GM23338 (cell line): ENCODE measurements around the gene HUS1. TPM values are rescaled to one million over a fixed set of nuclear protein-coding genes. Genes with fewer than 3 reads are reported as not detected.

Experiments
- ATAC-seq: fragments of 200-7000 bp; cut with Tn5 transposase; 3 replicates; pipeline ENCODE4 v1.9.1; 2020
- DNase-seq: peaks from one replicate; pipeline ENCODE4 v3.0.0-alpha.2; 2015; ENCODE audit warnings: low spot score
- H2AFZ ChIP-seq: fragments of 200-600 bp; sonication (generic); 2 replicates; pipeline ENCODE4 v1.8.0; 2016; ENCODE audit warnings: antibody characterized with exemption, mild to moderate bottlenecking, moderate library complexity
- H3F3A ChIP-seq: fragments of 200-600 bp; sonication (generic); replicated peaks from 2 replicates; pipeline ENCODE4 v1.8.0; 2017; ENCODE audit warnings: antibody characterized with exemption, mixed run types, low read depth
- H3K27ac ChIP-seq: fragments of 200-600 bp; sonication (generic); 2 replicates; pipeline ENCODE4 v1.6.1; 2016; ENCODE audit warnings: low read depth
- H3K27me3 ChIP-seq: fragments of 200-600 bp; sonication (generic); 2 replicates; pipeline ENCODE4 v1.8.0; 2016; ENCODE audit warnings: mild to moderate bottlenecking, mixed run types, moderate library complexity; ENCODE audit not compliant: insufficient read depth
- H3K36me3 ChIP-seq: fragments of 200-600 bp; sonication (generic); 2 replicates; pipeline ENCODE4 v1.8.0; 2016; ENCODE audit warnings: mild to moderate bottlenecking; ENCODE audit not compliant: insufficient read depth
- H3K4me1 ChIP-seq: fragments of 200-600 bp; sonication (generic); 2 replicates; pipeline ENCODE4 v1.8.0; 2016; ENCODE audit warnings: mild to moderate bottlenecking, moderate library complexity; ENCODE audit not compliant: insufficient read depth
- H3K4me2 ChIP-seq: fragments of 200-600 bp; sonication (generic); 2 replicates; pipeline ENCODE4 v1.7.1; 2017; ENCODE audit warnings: mixed run types
- H3K4me3 ChIP-seq: fragments of 200-600 bp; sonication (generic); 2 replicates; pipeline ENCODE4 v1.6.1; 2016; ENCODE audit warnings: mixed run types
- H3K79me2 ChIP-seq: fragments of 200-600 bp; sonication (generic); replicated peaks from 2 replicates; pipeline ENCODE4 v1.8.0; 2017; ENCODE audit warnings: mild to moderate bottlenecking; ENCODE audit not compliant: insufficient read depth
- H3K9me2 ChIP-seq: fragments of 200-600 bp; sonication (generic); 2 replicates; pipeline ENCODE4 v1.8.0; 2017; ENCODE audit not compliant: insufficient read depth
- H4K20me1 ChIP-seq: fragments of 200-600 bp; sonication (generic); replicated peaks from 2 replicates; pipeline ENCODE4 v1.8.0; 2017; ENCODE audit warnings: mild to moderate bottlenecking; ENCODE audit not compliant: insufficient read depth
- H3K27ac Mint-ChIP-seq: 2 replicates; pipeline ENCODE4 v1.8.0; 2020; ENCODE audit warnings: inconsistent platforms, mild to moderate bottlenecking, moderate library complexity, mixed read lengths
- H3K27me3 Mint-ChIP-seq: 3 replicates; pipeline ENCODE4 v1.8.0; 2022; ENCODE audit warnings: low read depth, mild to moderate bottlenecking, moderate library complexity, mixed read lengths, inconsistent platforms; ENCODE audit not compliant: insufficient read depth, poor library complexity
- H3K36me3 Mint-ChIP-seq: 3 replicates; pipeline ENCODE4 v1.8.0; 2021; ENCODE audit warnings: low read depth, mild to moderate bottlenecking, inconsistent platforms, moderate library complexity, mixed read lengths
- H3K4me1 Mint-ChIP-seq: 3 replicates; pipeline ENCODE4 v1.8.0; 2020; ENCODE audit warnings: mild to moderate bottlenecking, inconsistent platforms, mixed read lengths
- H3K4me3 Mint-ChIP-seq: 3 replicates; pipeline ENCODE4 v1.8.0; 2021; ENCODE audit warnings: moderate library complexity, mild to moderate bottlenecking, inconsistent platforms, mixed read lengths
- H3K9me3 Mint-ChIP-seq: 3 replicates; pipeline ENCODE4 v1.8.0; 2020; ENCODE audit warnings: moderate library complexity, mild to moderate bottlenecking, inconsistent platforms, mixed read lengths
- EZH2 ChIP-seq: fragments of 200-600 bp; sonication (generic); IDR thresholded peaks from one replicate; pipeline ENCODE4 v1.8.0; 2017; ENCODE audit warnings: antibody characterized with exemption, mild to moderate bottlenecking, low read depth; ENCODE audit not compliant: unreplicated experiment
- EZH2phosphoT487 ChIP-seq: fragments of 200-600 bp; sonication (generic); IDR thresholded peaks from one replicate; pipeline ENCODE4 v1.8.1; 2018; ENCODE audit warnings: antibody characterized with exemption; ENCODE audit not compliant: unreplicated experiment
- POLR2AphosphoS5 ChIP-seq: IDR thresholded peaks from 2 replicates; pipeline ENCODE4 v1.6.1; 2016; ENCODE audit warnings: antibody characterized with exemption, low read depth
- STAT1 ChIP-seq: IDR thresholded peaks from one replicate; pipeline ENCODE4 v1.6.1; 2016; ENCODE audit warnings: antibody characterized with exemption; ENCODE audit not compliant: unreplicated experiment
- ZNF114 ChIP-seq: fragments of 250-450 bp; sonication (Bioruptor Pico); IDR thresholded peaks from 2 replicates; pipeline ENCODE4 v1.5.0; 2020; ENCODE audit warnings: mild to moderate bottlenecking, moderate library complexity
- ZNF331 ChIP-seq: fragments of 250-450 bp; sonication (Bioruptor Pico); IDR thresholded peaks from 2 replicates; pipeline ENCODE4 v1.5.0; 2020; ENCODE audit warnings: low read depth, mild to moderate bottlenecking, moderate library complexity
- polyA plus RNA-seq: library from polyadenylated mRNA; unstranded; fragments of >200 nt; fragmentation: Nextera tagmentation; extraction: Ambion mirVana; gene quantifications from 2 replicates; pipeline ENCODE4 v1.2.1, GENCODE V29; 2016
- total RNA-seq: library from RNA; depleted of rRNA; stranded (reverse); fragments of >200 nt; shearing (Covaris generic); gene quantifications from 2 replicates; pipeline ENCODE4 v1.2.3, GENCODE V29; 2014
- TF ChIP-seq, protein P1 (sequence below), 2 experiments: fragments of 200-600 bp in 1 of 2; sonication (generic) in 1 of 2; conservative IDR thresholded peaks; 2 replicates each; pipeline versions ENCODE4 v1.5.1 to v1.6.1; 2016 to 2017; ENCODE audit warnings: antibody characterized with exemption in 2 of 2, low read depth in 2 of 2, mild to moderate bottlenecking in 2 of 2, moderate library complexity in 1 of 2
- TF ChIP-seq, protein P2 (sequence below): fragments of 250-450 bp; sonication (Bioruptor Pico); IDR thresholded peaks from 2 replicates; pipeline ENCODE4 v1.5.0; 2020; ENCODE audit warnings: mild to moderate bottlenecking, moderate library complexity

The HUS1 gene
- total and polyA plus RNA-seq, 2 experiments from 2014 or later, result 14.9 to 29.7 TPM

- Mint-ChIP-seq H3K9me3 (no peaks in the 10 kb centered on the region), H3K27ac (no peak overlapping the region), H3K4me3 (no peak overlapping the region), H3K27me3 (peaks cover 12% of the 10 kb centered on the region), H3K4me1 (peaks cover 22% of the 10 kb centered on the region), H3K36me3 (no peaks in the 10 kb centered on the region)
- no peaks in the 10 kb centered on the region for H3K27me3 ChIP-seq
- peak; percentile 85 for DNase-seq
- no peak overlapping the region for H3K4me2 ChIP-seq
- TF ChIP-seq, protein P1, sequence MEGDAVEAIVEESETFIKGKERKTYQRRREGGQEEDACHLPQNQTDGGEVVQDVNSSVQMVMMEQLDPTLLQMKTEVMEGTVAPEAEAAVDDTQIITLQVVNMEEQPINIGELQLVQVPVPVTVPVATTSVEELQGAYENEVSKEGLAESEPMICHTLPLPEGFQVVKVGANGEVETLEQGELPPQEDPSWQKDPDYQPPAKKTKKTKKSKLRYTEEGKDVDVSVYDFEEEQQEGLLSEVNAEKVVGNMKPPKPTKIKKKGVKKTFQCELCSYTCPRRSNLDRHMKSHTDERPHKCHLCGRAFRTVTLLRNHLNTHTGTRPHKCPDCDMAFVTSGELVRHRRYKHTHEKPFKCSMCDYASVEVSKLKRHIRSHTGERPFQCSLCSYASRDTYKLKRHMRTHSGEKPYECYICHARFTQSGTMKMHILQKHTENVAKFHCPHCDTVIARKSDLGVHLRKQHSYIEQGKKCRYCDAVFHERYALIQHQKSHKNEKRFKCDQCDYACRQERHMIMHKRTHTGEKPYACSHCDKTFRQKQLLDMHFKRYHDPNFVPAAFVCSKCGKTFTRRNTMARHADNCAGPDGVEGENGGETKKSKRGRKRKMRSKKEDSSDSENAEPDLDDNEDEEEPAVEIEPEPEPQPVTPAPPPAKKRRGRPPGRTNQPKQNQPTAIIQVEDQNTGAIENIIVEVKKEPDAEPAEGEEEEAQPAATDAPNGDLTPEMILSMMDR (conservative IDR thresholded peaks at IDR 0.05; ENCODE audit: low read depth in 2 of 2), result peak; percentile 83 to 96
- no peak for TF ChIP-seq ZNF114
- no peak for TF ChIP-seq STAT1
- TF ChIP-seq, protein P2, sequence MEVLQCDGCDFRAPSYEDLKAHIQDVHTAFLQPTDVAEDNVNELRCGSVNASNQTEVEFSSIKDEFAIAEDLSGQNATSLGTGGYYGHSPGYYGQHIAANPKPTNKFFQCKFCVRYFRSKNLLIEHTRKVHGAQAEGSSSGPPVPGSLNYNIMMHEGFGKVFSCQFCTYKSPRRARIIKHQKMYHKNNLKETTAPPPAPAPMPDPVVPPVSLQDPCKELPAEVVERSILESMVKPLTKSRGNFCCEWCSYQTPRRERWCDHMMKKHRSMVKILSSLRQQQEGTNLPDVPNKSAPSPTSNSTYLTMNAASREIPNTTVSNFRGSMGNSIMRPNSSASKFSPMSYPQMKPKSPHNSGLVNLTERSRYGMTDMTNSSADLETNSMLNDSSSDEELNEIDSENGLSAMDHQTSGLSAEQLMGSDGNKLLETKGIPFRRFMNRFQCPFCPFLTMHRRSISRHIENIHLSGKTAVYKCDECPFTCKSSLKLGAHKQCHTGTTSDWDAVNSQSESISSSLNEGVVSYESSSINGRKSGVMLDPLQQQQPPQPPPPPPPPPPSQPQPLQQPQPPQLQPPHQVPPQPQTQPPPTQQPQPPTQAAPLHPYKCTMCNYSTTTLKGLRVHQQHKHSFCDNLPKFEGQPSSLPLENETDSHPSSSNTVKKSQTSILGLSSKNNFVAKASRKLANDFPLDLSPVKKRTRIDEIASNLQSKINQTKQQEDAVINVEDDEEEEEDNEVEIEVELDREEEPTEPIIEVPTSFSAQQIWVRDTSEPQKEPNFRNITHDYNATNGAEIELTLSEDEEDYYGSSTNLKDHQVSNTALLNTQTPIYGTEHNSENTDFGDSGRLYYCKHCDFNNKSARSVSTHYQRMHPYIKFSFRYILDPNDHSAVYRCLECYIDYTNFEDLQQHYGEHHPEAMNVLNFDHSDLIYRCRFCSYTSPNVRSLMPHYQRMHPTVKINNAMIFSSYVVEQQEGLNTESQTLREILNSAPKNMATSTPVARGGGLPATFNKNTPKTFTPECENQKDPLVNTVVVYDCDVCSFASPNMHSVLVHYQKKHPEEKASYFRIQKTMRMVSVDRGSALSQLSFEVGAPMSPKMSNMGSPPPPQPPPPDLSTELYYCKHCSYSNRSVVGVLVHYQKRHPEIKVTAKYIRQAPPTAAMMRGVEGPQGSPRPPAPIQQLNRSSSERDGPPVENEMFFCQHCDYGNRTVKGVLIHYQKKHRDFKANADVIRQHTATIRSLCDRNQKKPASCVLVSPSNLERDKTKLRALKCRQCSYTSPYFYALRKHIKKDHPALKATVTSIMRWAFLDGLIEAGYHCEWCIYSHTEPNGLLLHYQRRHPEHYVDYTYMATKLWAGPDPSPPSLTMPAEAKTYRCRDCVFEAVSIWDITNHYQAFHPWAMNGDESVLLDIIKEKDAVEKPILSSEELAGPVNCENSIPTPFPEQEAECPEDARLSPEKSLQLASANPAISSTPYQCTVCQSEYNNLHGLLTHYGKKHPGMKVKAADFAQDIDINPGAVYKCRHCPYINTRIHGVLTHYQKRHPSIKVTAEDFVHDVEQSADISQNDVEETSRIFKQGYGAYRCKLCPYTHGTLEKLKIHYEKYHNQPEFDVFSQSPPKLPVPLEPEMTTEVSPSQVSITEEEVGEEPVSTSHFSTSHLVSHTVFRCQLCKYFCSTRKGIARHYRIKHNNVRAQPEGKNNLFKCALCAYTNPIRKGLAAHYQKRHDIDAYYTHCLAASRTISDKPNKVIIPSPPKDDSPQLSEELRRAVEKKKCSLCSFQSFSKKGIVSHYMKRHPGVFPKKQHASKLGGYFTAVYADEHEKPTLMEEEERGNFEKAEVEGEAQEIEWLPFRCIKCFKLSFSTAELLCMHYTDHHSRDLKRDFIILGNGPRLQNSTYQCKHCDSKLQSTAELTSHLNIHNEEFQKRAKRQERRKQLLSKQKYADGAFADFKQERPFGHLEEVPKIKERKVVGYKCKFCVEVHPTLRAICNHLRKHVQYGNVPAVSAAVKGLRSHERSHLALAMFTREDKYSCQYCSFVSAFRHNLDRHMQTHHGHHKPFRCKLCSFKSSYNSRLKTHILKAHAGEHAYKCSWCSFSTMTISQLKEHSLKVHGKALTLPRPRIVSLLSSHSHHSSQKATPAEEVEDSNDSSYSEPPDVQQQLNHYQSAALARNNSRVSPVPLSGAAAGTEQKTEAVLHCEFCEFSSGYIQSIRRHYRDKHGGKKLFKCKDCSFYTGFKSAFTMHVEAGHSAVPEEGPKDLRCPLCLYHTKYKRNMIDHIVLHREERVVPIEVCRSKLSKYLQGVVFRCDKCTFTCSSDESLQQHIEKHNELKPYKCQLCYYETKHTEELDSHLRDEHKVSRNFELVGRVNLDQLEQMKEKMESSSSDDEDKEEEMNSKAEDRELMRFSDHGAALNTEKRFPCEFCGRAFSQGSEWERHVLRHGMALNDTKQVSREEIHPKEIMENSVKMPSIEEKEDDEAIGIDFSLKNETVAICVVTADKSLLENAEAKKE (CRISPR knock-in tag), result no peak
- TF ChIP-seq ZNF331 (CRISPR knock-in tag), result no peak
- TF ChIP-seq EZH2phosphoT487, result no peak
- TF ChIP-seq EZH2, result no peak
- no peak for TF ChIP-seq POLR2AphosphoS5
- no peaks in the 10 kb centered on the region for H3K79me2 ChIP-seq
- H3K4me1 ChIP-seq, result peaks cover 18% of the 10 kb centered on the region
- H3K9me2 ChIP-seq, result no peaks in the 10 kb centered on the region
- no peak overlapping the region for H3K4me3 ChIP-seq
- H3K36me3 ChIP-seq, result no peaks in the 10 kb centered on the region
- no peak overlapping the region for H2AFZ ChIP-seq
- H3K27ac ChIP-seq, result no peak overlapping the region
- H4K20me1 ChIP-seq, result no peaks in the 10 kb centered on the region
- H3F3A ChIP-seq, result no peaks in the 10 kb centered on the region
- ATAC-seq, result peak; percentile 46
Observed at GRCh38 chr7:47945261-47946015, 34.0 kb downstream of the HUS1 start.
